CD4-positive, alpha-beta T cell treated with Interleukin-6 for 4 hours (primary cell): Measurements from ENCODE around the gene TOMM7.
"Not testable (repeated sequence)": the region's sequence is repeated elsewhere in the genome, so short reads cannot be mapped to it uniquely, and the experiment has no call there.

Source experiments
- DNase-seq: peaks from one replicate; pipeline ENCODE4 v3.0.0-alpha.2; 2020; ENCODE audit warnings: mixed read lengths

Gene TOMM7

DNA sequence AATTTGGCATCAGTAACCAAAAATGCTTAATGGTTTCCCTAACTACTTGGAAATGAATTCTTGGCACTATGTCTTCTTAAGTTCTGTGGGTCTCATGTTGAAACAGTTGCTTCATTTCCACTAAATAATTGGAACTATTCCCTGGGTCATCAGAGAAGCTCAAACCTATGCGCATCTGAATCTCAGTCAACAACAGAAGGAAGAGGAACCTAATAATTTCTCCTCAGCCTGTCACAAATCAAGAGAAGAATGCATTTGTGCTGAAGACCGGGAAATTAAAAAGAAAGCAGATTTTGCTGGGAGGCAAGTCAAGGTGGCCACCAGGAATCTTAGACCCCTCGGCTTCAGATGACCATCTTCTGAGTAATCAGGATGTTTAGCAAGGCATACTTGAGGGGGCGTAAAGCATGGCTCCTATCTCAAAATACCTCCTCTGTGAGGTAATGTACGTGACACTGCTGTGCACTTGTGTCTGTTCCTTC, 41.4 kb downstream of the TOMM7 start:
- no peak for DNase-seq

DNA sequence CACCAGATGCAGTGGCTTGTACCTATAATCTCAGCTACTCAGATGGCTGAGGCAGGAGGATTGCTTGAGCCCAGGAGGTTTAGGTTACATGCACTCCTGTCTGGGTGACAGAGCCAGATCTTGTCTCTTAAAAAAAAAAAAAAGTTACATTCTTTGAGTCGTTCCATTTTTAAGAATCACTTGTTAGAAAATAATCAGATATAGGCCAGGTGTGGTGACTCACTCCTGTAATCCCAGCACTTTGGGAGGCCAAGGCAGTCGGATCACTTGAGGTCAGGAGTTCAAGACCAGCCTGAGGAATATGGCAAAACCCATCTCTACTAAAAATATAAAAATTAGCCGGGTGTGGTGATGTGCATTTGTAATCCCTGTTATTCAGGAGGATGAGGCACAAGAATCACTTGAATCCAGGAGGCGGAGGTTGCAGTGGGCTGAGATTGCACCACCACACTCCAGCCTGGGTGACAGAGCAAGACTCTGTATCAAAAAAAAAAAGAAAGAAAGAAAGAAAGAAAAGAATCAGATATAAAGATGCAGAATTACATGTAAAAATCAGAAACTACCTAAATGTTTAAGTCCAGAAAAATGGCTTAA, 42.8 kb downstream of the TOMM7 start:
- not testable (repeated sequence) for DNase-seq

GRCh38 chr7:22776964-22777363, 45.7 kb downstream of the TOMM7 start:
- no peak for DNase-seq

DNA sequence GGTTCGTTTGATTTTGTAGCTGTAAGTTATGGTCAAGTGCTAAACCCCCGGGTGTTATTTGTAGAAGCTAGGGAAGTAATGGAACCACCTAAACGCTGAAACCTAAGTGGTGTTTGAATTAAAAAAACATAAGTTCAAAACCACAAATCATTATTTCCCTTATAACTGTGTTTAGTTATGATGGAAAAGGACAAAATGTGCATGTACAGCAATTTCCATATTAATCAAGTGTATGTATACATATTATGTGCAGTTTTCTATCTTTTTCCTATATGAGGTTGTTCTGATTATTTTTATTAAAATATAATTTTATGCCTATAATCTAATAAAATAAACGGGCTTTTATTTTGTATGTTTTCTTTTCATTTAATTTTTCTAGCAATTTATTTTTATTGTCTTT, 49.8 kb downstream of the TOMM7 start:
- DNase-seq, result no peak

DNA sequence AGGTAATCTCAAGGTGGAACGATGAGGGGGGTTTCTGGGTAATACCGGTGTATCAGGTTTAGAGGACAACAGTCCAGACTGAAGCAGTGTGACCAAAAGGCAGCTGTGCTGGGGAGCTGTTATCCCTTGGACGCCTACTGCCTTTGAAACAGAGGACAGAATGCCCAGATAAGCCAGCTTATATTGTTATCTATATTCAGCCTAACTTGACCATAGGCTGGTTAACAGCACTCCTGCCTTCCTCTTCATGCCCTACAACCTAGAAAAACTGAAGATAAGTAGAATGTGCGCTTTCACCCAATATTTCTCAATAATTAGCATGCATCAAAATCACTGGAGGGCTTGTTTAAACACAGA, 50.8 kb downstream of the TOMM7 start:
- DNase-seq, result no peak

- no peak for DNase-seq
Measured at GRCh38 chr7:22771194-22771871, 51.3 kb downstream of the TOMM7 start.

DNA sequence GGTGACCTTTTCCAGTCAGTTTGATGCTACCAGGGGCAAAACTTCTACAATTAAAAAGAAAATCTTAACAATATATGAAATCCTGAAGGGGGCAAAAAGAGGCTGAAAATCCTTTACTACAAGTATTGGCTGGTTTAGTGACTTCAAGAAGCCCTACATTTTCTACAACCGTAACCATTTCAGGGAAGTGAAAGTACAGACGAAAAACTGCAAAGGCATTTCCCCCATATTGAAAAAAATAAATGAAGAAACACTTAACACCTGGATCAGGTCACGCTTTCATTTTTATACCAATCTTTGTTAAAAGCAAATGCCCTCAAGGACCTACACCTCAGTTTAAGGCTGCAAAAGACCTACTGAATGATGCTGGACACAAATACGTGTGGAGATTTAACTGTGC, 57.0 kb downstream of the TOMM7 start:
- no peak for DNase-seq
